WI38 (cell line): ENCODE data around the gene GATA6.
"Not testable (repeated sequence)": the region's sequence is repeated elsewhere in the genome, so short reads cannot be mapped to it uniquely, and the experiment has no call there.

Experiments used
- H3K4me3 ChIP-seq: 2 replicates; pipeline ENCODE4 v1.5.1; 2011; ENCODE audit warnings: low read depth, mild to moderate bottlenecking, control low read depth, low read length
- TF ChIP-seq, protein P1 (sequence below): IDR thresholded peaks from 2 replicates; pipeline ENCODE4 v1.5.1; 2012; ENCODE audit warnings: low read depth, mild to moderate bottlenecking, control low read depth, low read length

GATA6 gene

DNA sequence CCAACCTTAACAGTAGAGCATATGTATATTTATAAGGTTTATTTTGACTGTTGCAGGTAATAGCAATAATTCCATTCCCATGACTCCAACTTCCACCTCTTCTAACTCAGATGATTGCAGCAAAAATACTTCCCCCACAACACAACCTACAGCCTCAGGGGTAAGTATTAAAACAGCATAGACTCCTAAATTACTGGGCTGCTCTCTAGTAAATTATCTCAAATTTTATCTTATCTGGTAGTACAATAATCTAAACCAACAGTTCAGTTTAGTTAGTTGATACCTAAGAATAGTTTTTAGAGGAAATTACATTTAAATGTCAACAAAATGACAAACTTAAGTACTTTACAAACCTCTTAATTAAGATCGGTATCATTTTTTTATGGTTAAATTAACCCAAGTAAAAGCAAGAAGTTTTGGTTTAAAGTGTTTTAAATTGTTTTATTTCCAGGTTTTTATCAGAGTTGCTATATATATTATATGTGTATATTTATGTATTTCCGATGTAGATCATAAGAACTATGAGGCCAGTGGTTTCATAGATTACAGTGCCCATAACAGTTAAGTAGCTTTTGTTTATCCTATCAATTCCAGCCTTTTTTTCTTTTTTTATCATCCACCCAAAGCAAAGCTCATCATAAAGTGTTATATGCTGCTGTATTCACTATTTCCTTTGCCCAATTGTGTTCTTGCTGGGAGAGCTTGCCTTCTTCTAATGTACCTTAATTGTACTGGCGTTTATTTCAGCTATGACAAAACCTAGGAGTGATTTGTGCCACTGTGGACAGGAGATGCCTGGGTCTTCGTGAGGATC lies 13.7 kb downstream of the GATA6 start:
- TF ChIP-seq, protein P1, sequence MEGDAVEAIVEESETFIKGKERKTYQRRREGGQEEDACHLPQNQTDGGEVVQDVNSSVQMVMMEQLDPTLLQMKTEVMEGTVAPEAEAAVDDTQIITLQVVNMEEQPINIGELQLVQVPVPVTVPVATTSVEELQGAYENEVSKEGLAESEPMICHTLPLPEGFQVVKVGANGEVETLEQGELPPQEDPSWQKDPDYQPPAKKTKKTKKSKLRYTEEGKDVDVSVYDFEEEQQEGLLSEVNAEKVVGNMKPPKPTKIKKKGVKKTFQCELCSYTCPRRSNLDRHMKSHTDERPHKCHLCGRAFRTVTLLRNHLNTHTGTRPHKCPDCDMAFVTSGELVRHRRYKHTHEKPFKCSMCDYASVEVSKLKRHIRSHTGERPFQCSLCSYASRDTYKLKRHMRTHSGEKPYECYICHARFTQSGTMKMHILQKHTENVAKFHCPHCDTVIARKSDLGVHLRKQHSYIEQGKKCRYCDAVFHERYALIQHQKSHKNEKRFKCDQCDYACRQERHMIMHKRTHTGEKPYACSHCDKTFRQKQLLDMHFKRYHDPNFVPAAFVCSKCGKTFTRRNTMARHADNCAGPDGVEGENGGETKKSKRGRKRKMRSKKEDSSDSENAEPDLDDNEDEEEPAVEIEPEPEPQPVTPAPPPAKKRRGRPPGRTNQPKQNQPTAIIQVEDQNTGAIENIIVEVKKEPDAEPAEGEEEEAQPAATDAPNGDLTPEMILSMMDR = no peak

DNA sequence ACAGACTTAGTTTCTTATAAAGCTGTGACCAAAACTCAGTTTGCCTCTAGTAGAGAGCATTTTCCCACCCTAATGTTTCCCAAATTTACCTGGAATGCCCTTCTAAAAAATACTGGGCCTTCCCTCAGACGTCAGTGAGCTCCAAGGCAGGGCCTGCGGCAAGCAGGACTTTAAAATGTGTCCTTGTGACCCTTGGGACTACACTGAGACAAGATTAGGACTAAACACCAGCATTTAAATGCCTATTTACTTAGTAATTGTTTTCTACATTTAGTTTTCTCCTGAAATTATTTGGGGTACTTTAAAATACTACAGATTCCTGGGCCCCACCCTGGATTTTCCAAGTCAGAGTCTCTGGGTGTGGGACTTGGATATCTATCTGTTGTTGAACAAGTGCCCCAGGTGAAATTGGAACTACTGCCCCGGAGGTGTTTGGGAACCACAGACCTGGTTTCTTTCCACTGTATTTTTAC lies 14.3 kb downstream of the GATA6 start:
- H3K4me3 ChIP-seq = no peak overlapping the region
- TF ChIP-seq, protein P1 = no peak

More for the DNA sequence above, 13.7 kb downstream of the GATA6 start:
- no peak overlapping the region for H3K4me3 ChIP-seq

DNA sequence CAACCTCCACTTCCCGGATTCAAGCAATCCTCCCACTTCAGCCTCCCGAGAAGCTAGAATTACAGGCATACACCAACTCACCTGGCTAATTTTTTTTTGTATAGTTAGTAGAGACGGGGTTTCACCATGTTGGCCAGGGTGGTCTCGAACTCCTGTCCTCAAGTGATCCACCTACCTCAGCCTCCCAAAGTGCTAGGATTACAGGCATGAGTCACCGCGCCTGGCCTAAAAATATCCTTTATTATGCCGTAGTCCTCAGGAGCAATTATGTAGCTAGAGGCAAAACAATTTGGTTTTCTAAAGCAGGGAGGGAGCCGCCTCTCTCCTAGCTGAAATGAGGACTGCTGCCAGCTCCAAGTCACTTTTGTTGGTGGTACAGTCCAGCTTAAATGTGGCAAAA lies 15.2 kb downstream of the GATA6 start:
- not testable (repeated sequence) for H3K4me3 ChIP-seq

DNA sequence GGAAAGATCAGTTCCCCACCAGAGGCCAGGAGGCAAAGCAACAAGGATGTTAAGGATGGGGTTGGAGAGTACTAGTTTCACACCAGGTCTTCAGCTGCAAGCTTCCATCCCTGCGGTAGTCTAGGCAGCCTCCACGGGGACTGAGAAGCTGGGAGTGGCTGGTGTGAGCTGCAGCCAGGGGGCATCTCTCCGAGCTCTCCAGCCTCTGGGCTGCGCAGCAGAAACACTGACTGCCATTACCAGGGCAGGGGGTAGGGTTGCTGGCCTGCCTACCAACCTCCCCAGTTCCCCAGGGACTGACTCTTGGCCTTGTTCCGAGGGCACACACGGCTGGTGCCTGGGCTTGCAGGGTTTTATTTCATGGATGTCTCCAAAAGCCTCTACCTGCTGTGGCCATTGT lies 15.9 kb downstream of the GATA6 start:
- H3K4me3 ChIP-seq = no peak overlapping the region
- TF ChIP-seq, protein P1 = no peak

DNA sequence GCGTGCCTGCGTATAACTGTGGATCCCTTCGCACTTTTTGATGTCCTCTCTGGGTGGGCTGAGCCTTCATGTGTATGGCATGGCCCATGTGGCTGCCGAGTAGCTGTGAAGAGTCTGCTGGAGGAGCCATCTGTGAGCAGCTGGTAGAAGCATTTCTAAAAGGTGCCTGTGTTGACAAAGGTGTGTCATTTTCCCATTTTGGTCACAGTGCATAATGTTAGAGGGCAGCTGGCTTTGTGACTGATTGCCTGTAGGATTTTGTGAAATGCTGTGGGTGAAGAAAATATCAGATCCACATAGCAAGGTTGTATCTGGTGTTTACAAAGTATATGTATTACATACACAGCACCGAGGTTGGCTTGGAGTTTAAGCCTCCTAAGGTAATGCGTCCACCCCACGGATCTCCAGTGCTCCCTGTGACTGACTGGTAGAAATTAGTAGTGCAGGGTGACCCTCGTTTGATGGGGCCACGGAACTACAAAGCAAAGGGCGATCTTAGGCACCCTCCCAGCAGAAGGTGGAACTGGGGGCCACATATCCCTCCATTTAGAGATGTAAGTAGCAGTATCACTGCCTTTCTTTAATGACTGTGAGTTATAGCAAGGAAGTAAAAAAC lies 16.5 kb downstream of the GATA6 start:
- TF ChIP-seq, protein P1 = no peak

DNA sequence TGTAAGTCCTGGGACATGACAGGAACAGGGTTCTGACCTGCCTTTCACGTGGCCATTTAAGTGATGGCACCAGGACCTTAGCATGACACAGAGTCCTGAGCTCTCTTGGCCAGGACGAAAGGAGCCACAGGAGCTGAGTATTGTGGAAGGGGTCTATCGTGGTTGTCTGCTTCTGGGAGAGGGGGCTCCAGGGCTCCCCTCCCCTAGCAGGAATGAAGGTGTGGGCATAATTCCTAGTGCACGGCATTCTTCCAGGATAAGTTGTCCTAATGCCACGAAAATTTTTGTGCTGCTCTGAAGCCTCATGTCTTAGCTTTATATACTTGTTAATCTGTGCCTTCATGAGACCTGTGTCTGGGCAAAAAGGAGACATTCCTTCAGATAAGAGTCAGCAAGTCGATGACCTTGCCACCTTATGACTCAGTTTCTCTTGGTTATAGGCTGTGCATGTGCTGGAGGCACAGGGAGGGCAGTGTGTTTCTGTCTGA lies 17.1 kb downstream of the GATA6 start:
- TF ChIP-seq, protein P1 = no peak
- H3K4me3 ChIP-seq = no peak overlapping the region

More for the DNA sequence above, 16.5 kb downstream of the GATA6 start:
- no peak overlapping the region for H3K4me3 ChIP-seq

DNA sequence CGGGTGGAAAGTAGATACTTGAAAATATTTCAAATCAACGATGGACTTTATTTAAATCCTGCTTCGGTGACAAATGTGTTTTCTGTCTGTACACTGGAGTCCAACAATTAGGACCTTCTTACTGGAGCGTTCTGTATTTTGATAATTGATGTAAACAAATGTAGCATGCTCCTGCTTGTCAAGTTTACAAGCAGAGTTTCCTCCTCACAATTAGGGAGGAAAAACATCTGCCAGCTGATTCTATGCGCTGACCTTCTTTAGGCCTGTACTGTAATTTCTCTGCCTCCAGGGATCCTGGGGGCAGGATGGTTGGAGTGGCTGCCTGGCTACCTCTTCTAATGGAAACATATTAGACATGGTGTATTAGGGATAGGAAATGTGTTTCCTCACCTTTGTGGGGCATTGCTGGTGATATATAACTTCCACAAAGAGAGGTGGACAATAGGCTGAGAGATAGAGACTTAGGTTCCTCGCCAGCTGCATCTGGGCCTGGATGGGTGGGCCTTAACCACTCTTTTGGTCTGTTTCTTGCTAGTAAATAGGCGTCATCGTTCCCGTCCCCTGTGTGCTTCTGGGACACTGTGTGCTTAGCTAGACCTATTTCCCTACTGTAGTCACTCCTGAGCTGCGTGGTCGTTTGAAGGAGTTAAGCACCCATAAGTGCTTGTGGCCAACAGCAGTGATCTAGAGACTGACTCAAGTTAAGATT lies 19.3 kb downstream of the GATA6 start:
- H3K4me3 ChIP-seq = no peak overlapping the region
- TF ChIP-seq, protein P1 = no peak
